Esophagus mucosa (tissue), 1 donor: Measurements from ENCODE around the gene LTBP4. TPM values are rescaled to one million over a fixed set of nuclear protein-coding genes. Genes with fewer than 3 reads are reported as not detected.
A peak's percentile ranks its signal among the peaks of the same experiment; 100 is the strongest.
"Not testable (repeated sequence)": the region's sequence is repeated elsewhere in the genome, so short reads cannot be mapped to it uniquely, and the experiment has no call there.

Experiments
- ATAC-seq: fragments of 200-7000 bp; cut with Tn5 transposase; one replicate; pipeline ENCODE4 v1.9.1; 2020
- total RNA-seq: library from RNA; stranded (reverse); gene quantifications from one replicate; pipeline ENCODE4 v1.2.4, GENCODE V29; 2023
- donor health status: DM: yes; HTN: yes; CAD: no.

LTBP4 gene
- total RNA-seq, 1 donor from 2014 or later = 68.1 TPM

DNA sequence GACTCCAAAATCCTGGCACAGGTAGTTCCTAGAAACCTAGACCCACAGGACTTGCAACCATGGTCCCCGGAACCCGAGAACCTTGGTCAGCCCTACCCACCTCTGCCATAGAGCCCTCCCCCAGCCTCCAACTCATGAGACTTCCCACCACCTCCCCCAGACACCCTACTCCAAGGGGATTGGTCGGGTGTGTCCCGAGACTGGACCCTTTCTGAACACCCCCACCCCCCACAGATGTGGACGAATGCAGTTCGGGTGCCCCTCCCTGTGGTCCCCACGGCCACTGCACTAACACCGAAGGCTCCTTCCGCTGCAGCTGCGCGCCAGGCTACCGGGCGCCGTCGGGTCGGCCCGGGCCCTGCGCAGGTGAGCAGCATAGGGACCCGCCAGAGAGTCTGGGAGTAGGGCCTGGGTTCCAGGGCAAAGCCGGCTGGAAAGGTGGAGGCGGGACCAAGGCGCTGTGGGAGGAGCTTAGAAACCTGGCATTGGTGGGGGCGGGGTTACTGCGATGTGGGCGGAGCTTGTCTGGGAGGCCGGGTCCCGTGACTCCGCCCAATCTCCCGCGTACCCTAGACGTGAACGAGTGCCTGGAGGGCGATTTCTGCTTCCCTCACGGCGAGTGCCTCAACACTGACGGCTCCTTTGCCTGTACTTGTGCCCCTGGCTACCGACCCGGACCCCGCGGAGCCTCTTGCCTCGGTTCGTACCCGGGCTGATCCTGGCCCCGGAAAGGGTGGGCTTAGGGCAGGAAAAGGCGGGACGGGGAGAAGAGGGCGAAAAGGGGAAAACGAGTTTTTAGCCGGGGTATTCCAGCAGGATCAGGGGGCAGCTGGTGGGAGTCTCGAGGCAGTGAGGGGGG, 11.9 kb downstream of the LTBP4 start:
- peak; percentile 24 for ATAC-seq

DNA sequence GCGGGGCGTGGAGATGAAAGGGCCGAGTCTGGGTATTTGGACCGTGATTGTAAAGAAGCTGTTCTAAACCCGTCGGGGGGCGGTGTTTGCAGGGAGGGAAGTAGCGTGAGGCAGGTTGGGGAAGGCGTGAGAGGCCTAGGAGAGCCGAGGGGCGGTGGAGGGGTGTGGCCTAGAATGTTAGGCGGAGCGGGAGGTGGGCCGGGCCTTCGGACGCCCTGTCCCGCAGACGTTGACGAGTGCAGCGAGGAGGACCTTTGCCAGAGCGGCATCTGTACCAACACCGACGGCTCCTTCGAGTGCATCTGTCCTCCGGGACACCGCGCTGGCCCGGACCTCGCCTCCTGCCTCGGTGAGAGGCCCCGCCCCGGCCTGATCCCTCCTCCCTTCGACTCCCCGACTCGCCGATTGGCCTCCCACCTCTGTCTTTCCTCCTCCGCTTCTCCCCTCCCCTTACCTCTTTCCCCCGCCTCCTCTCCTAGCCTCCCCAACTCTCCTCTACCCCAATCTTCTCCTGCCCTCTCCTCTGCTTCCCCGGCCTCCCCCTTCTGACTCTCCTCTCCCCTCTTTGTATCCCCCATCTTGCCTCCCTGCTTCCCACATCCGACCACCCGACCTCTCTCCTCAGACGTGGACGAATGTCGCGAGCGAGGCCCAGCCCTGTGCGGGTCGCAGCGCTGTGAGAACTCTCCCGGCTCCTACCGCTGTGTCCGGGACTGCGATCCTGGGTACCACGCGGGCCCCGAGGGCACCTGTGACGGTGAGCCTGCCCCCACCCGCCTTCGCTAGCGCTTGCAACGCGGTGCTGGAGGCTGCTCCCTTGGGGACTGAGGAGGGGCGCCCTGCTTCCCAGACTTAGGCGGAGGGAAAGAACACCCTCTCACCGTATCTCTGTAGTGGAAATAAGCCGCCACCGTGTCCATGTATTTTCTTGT, 12.8 kb downstream of the LTBP4 start:
- ATAC-seq = peak; percentile 51

DNA sequence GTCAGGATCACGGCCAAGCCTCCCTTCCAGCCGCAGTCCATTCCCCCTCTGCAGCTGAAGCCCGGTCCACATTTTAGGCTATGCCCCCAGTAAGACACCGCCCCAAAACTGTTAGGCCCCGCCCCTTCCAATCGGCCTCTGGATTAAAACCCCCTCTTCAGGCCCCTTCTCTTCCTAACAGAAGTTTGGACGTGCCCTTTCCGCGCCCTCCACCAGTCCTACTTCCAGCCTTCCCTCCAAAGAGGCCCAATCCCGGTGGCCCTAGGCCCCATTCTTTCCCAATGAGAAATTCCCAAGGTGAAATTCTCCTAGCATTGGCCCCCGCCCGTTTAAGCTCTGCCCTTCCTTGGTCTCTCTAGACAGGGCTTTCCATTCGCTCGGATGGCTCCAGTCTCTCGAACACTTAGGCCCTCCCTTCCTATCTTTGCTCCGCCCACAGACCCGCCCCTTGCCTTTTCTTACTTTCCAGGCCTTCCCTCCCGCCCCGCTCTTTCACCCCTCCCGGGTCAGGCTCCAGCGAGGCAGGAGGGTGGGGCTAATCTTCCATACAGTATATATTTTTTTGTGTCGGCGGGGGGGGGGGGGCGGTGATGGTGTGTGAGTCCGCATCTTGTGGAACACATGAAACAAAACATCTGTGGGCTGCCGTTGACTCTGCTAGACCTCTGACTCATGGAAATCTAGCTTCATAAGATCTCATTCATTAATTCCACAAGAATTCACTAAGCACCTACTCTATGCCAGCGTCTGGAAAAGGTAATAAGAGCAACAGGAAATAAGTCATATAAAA, 13.6 kb downstream of the LTBP4 start:
- ATAC-seq = peak; percentile 37

DNA sequence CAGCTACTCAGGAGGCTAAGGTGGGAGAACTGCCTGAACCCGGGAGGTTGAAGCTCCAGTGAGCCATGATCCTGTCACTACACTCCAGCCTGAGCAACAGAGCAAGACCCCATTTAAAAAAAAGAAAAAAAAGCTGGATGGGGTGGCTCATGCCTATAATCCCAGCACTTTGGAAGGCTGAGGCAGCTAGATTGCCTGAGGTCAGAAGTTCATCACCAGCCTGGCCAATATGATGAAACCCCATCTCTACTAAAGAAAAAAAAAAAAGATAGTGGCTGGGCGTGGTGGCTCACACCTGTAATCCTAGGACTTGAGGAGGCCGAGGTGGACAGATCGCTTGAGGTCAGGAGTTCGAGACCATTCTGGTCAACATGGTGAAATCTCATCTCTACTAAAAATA, 15.0 kb downstream of the LTBP4 start:
- ATAC-seq = no peak

DNA sequence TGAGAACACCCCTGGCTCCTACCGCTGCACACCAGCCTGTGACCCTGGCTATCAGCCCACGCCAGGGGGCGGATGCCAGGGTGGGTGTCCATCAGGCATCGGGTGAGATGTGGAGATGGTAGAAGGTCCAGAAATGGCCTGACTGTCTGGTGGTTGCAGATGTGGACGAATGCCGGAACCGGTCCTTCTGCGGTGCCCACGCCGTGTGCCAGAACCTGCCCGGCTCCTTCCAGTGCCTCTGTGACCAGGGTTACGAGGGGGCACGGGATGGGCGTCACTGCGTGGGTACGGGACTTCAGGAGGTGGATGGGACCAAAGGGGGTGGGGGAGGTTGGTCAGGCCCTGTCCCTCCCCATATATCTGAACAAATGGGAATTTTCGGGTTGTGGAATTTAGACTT, 15.8 kb downstream of the LTBP4 start:
- no peak for ATAC-seq

DNA sequence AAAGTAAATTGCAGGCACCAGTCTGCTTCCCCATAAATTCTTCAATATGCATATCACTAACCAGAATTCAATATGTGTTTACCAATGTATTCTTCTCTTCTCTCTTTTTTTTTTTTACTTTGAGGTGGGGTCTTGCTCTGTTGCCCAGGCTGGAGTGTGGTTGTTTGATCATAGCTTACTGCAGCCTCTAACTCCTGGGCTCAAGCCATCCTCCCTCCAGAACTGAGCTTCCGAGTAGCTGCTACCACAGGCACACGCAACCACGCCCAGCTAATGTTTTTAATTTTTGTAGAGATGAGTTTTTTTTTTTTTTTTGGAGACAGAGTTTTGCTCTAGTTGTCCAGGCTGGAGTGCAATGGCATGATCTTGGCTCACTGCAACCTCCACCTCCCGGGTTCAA, 16.8 kb downstream of the LTBP4 start:
- ATAC-seq = no peak

DNA sequence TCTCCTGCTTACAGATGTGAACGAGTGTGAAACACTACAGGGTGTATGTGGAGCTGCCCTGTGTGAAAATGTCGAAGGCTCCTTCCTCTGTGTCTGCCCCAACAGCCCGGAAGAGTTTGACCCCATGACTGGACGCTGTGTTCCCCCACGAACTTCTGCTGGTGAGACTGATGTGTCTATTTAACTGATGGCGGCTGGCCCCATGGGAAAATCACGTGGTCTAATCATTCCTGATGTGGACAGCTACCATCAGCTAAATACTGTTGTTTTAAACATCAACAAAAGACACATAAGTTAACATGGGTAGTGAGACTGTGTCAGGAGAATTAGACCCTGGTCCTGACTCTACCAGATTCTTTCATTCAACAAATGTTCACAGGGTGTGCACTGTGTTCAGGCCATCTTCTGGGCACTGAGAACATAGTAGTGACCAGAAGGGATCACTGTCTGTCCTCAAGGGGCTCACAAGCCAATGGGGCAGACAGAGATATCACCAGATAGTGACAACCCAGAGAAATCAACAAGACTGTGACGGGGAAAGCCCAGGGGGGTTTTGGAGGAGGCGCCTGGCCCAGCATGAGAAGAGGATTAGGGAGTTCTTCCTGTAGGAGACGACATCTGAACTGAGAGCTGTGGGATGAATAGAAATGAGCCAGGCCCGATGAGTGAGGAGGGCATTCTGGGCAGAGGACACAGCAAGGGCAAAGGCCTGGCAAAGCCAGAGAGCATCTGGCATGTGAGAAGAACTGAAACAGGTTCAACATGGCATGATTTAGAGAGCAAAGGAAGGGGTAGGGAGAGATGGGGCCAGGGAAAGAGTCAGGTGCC, 18.4 kb downstream of the LTBP4 start:
- no peak for ATAC-seq

DNA sequence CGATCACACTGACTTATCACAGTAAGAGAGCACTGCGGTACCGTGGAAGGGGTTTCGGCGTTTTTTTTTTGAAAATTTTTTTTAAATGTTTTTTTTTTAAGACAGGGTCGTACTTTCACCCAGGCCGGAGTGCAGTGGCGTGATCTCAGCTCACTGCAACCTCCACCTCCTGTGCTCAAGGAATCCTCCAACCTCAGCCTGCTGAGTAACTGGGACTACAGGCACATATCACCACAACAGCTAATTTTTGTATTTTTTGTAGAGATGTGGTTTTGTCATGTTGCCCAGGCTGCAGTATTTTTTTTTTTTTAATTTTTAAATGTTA, 19.0 kb downstream of the LTBP4 start:
- no peak for ATAC-seq

DNA sequence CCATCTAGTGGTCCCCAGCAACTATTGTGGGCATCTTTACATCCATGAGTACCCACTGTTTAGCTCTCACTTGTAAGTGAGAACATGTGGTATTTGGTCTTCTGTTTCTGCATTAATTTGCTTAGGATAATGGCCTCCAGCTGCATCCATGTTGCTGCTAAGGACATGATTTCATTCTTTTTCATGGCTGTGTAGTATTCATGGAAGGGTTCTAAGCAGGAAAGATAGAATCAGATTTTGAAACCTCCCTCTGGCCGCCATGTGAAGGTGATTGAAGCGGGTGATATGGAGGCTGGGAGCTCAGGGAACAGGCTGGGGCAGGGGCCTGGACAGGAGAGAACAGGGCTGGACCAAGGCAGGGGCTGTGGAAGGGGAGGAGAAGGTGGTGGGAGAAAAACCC, 20.1 kb downstream of the LTBP4 start:
- ATAC-seq = no peak

DNA sequence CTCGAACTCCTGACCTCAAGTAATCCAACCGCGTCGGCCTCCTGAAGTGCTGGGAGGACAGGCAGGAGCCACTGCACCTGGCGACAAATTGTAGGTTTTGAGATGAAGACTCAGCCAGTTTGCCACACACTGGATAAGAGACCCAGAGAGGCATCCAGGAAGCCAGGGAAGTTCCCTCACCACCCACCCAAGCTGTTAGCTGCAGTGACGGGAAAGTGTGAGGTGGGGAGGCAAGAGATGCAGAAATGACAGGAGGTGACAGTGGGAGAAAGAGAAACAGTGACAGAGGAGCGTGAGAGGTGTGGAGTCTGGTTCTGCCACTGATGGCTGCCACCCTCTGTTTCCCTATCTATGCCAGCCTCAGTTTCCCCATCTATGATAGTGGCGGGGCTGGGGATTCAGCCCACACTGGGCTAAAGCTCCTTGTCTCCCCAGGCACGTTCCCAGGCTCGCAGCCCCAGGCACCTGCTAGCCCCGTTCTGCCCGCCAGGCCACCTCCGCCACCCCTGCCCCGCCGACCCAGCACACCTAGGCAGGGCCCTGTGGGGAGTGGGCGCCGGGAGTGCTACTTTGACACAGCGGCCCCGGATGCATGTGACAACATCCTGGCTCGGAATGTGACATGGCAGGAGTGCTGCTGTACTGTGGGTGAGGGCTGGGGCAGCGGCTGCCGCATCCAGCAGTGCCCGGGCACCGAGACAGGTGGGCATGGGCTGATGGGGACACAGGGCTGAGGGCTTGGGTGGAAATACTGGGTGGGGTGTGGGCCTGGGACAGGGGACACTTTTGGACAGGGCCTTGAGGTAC, 21.0 kb downstream of the LTBP4 start:
- ATAC-seq = peak; percentile 6

DNA sequence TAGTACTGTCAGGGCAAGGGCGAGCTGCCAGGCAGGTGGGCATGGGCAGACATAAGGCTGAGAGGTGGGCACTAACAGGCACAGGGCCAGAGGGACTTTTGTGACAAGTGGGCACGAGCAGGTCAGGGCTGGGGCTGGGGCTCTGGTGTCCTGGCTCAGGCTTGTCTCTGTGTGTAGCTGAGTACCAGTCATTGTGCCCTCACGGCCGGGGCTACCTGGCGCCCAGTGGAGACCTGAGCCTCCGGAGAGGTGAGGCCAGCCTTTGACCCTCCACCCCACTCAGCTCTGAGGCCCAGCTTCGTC, 21.6 kb downstream of the LTBP4 start:
- peak; percentile 6 for ATAC-seq

DNA sequence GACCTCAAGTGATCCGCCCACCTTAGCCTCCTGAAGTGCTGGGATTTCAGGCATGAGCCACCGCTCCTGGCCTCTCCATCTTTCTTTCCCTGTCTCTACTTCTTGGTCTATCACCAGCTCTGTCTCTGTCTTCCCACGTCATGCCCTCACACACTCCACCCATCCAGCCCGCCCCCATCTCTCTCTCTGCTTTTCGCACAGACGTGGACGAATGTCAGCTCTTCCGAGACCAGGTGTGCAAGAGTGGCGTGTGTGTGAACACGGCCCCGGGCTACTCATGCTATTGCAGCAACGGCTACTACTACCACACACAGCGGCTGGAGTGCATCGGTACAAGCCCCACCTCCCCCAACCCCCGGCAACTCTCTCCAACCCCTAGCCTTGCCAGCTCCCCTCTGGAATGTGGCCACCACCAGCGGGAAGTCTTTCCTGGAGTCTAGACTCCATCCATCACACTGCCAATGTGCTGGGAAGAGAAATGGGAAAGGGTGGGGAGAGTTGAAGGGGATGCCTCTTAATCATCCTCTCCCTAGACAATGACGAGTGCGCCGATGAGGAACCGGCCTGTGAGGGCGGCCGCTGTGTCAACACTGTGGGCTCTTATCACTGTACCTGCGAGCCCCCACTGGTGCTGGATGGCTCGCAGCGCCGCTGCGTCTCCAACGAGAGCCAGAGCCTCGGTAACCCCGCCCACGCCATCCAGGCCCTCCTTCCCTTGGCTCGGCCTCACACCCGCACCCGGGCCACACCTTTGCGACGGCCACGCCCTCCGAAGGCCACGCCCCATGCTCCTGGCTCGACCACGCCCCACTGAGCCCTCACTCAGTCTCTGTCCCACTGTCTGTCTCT, 22.5 kb downstream of the LTBP4 start:
- peak; percentile 54 for ATAC-seq

DNA sequence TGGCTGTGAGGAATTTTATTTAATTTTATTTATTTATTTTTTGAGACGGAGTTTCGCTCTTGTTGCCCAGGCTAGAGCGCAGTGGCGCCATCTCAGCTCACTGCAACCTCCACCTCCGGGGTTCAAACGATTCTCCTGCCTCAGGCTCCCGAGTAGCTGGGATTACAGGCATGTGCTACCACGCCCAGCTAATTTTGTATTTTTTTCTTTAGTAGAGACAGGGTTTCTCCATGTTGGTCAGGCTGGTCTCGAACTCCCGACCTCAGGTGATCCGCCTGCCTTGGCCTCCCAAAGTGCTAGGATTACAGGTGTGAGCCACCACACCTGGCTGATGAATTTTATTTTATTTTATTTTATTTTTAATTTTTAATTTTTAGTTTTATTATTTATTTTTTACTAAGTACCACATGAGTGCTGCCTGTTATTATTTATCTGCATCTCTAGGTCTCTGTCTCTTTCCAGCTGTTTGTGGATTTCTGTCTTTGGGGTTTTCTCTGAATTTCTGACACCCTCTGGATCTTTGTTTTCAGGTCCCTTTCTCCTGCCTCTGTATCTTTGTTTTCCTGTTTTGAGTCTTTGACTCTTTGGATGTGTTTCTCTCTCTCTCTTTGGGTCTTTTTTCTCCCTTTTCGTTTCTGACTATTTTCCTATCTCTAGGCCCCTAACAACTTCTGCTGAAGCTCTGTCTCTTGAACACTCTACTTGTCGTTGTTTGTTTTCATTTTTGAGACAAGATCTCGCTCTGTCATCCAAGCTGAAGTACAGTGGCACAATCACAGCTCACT, 23.4 kb downstream of the LTBP4 start:
- not testable (repeated sequence) for ATAC-seq

DNA sequence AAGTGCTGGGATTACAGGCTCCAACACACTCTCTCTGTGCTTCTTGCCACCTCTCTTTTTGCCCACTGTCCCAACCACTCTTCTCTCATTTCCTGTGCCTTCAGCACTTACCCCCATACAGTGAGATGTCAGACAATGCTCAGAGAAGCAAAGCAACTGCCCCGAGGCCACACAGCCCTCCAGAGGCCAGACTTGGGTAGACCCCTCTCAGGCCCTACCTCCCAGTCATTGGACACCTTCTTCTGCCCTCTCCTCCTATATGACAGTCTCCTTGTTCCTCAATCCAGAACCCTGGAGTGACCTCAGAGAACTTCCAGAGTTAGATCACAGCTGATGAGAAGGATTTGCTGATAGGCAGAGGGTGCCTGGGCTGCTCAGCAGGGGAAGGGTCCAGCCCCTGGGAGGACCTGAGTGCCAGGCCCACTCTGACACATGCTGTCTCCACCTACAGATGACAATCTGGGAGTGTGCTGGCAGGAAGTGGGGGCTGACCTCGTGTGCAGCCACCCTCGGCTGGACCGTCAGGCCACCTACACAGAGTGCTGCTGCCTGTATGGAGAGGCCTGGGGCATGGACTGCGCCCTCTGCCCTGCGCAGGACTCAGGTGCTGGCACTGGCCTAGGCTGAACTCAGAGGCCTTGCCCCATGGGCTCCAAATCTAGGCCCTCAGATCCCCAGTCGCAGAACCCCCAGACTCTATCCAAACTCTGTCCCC, 24.4 kb downstream of the LTBP4 start:
- ATAC-seq = no peak

DNA sequence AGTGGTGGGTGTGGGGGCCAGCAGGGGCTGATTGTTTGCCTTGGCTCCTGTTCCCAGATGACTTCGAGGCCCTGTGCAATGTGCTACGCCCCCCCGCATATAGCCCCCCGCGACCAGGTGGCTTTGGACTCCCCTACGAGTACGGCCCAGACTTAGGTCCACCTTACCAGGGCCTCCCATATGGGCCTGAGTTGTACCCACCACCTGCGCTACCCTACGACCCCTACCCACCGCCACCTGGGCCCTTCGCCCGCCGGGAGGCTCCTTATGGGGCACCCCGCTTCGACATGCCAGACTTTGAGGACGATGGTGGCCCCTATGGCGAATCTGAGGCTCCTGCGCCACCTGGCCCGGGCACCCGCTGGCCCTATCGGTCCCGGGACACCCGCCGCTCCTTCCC, 25.7 kb downstream of the LTBP4 start:
- no peak for ATAC-seq

DNA sequence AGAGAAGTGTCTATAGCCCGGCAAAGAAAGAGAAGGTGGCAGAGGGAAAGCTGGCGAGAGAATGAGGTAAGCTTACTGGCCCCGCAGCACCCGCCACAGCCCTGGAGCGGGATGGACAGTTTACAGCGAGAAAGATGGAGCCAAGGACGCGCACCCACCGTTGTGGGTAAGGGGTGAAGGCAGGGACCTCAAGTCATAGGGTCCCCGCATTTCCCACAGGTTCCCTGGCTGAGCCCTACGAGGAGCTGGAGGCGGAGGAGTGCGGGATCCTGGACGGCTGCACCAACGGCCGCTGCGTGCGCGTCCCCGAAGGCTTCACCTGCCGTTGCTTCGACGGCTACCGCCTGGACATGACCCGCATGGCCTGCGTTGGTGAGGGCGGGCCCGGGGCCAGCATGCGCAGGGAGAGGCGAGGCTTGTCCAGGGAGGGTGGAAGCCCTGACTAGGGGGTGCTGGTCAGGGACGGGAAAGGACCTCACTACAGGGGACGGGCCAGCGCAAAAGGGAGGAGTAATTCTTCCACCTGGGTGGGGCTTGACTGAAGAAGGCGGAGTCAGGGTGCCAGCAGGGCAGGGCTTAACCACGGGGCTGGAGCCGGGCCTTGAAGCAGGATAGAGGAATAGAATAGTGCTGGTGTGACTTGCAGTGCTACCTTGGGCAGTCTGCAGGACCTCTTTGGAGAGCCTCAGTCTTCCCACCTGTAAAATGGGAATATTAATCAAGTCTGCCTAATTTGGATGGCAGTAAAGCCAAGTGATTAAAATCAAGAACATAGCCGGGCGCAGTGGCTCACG, 26.5 kb downstream of the LTBP4 start:
- ATAC-seq = no peak

DNA sequence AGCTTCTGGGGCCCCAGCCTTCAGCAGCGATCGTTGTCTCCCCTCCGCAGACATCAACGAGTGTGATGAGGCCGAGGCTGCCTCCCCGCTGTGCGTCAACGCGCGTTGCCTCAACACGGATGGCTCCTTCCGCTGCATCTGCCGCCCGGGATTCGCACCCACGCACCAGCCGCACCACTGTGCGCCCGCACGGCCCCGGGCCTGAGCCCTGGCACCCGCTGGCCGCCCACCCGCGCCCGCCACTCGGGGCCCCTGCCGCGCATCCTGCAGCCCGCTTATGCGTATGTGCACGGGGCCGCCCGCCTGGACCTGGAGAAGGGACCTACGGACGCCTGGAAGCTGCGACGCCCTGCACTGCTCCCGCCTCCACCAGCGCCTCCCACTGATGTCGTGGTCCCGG, 28.2 kb downstream of the LTBP4 start:
- no peak for ATAC-seq

DNA sequence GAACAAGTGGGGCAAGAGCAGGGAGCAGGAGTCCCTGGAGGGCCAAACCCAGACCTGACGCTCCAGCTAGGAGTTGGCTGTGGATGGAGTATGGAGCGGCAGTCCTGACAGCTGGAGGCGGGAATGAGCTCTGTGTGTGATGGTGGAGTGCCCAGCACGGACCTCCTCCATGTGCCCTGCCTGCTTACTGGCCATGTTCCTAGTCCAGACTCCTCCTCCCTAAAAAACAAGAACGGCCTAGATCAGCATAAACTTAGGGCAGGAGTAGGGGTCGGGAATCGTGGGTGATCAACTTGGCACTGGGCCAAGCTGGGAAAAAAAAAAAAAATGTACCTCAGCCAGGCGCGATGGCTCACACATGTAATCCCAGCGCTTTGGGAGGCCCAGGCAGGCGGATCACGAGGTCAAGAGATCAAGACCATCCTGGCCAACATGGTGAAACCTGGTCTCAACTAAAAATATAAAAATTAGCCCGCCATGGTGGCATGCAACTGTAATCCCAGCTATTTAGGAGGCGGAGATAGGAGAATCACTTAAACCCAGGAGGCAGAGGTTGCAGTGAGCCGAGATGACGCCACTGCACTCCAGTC, 29.5 kb downstream of the LTBP4 start:
- ATAC-seq = no peak
